Cardiac septum (tissue), 1 donor: ENCODE measurements around the gene B3GNT8. TPM values are rescaled to one million over a fixed set of nuclear protein-coding genes. Genes with fewer than 3 reads are reported as not detected.
"Not testable (repeated sequence)": the region's sequence is repeated elsewhere in the genome, so short reads cannot be mapped to it uniquely, and the experiment has no call there.

Source experiments
- DNase-seq: peaks from one replicate; pipeline ENCODE4 v3.0.0-alpha.2; 2020; ENCODE audit warnings: low spot score
- intact Hi-C: fragments of 100-400 bp; cut with DNase I; formaldehyde crosslinking; loops from one replicate; pipeline ENCODE4 v1.14.0; 2022
- total RNA-seq: library from RNA; stranded (reverse); fragmentation: NEBNext Ultra II Directional; extraction: Animal tissue kit (Norgen Biotek cat#: 25700); gene quantifications from one replicate; pipeline ENCODE4 v1.2.1, GENCODE V29; 2021
- donor health status: DM: no; HTN: no; CAD: no.

B3GNT8 gene
- total RNA-seq, 1 donor from 2014 or later: 3.9 TPM

GRCh38 chr19:41401483-41401882, 25.7 kb downstream of the B3GNT8 start:
- DNase-seq: no peak
- intact Hi-C loops: no loop called here

DNA sequence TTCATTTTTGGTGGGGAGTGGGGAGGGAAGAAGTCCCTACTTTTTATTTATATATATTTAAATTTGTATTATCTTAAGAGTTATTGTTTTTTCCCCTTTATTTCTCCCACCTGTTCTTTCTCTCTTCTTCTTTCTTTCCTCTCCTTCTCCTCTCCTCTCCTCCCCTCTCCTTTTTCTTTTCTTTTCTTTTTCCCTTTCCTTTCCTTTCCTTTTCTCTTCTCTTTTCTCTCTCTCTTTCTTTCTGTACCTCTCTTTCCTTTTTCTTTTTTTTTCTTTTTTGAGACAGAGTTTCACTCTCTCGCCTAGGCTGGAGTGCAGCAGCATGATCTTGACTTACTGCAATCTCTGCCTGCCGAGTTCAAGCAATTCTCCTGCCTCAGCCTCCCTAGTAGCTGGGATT, 27.6 kb downstream of the B3GNT8 start:
- no peak for DNase-seq
- intact Hi-C loops: loop anchor here (5.0 kb wide), 1 partner anchor 37 kb away; the partner anchor contains the start of gene B9D2

- intact Hi-C loops: loop anchor here (5.0 kb wide), 1 partner anchor 37 kb away; the partner anchor contains the start of gene B9D2
- DNase-seq: no peak
These were observed 28.1 kb downstream of the B3GNT8 start for GRCh38 chr19:41399091-41399490.

DNA sequence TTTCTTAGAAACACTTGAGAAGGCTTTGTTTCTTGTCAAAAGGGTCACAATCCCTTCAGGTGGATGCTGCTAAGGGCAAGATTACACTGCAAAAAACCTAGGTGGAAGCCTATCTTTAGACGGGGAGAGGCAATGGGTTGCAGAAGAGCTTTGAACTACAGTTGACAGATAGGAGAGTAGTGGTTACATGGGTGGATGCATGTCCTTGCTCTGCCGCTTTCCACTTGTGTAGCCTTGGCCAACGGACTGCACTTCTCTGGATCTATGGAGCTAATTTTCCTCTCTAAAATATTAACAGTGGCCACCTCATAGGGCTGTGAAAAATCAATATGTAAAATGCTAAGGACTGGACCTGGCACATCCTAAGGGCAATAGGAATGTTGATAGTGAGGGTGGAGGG, 28.6 kb downstream of the B3GNT8 start:
- DNase-seq: no peak
- intact Hi-C loops: loop anchor here (5.0 kb wide), 1 partner anchor 36 kb away; the partner anchor contains the start of gene B9D2

- DNase-seq: no peak
- intact Hi-C loops: loop anchor here (5.0 kb wide), 1 partner anchor 36 kb away; the partner anchor contains the start of gene B9D2
These were observed 29.1 kb downstream of the B3GNT8 start for GRCh38 chr19:41398050-41398418.

DNA sequence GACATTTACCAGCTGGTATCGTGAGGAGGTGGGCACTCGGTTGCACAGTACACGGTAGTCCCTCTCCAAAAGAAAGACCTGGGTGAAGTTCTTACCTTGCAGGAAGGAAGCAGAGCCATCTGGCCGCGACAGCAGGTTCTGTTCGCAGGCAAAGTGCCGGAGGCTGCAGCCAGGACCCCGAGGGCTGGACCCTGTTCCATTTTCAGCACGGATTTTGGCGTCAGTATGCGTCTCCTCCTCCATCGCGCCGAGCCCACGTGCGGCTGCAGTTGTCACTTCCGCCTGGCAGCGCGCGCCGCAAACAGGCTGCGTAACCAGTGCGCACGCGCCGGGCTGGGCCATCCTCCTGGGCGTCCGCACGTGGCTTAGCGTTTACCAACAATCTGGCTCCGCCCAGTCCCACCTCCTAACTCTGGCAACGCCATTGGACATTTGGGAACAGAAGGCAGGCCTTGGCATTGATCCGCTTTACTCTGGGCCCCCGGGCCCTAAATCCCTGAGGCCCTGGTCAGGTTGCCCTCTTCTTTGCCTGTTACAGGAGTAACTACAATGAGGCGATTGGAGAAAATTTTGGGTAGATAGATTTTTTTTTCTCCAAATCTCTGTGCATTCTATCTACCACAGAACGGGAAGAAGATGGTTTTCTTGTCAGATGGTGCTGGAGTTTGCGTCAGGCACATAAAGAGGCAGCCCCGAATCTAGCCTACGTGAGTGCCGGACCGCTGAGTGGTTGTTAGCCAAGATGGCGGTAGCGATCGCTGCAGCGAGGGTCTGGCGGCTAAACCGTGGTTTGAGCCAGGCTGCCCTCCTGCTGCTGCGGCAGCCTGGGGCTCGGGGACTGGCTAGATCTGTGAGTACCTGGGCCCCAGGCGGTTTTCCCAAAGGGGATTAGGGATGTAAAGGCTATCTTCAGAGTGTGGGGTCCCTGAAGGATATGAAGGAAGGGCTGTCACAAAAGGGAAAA, 29.8 kb downstream of the B3GNT8 start, which contains the start of the genes BCKDHA and EXOSC5:
TSS of gene BCKDHA (plus strand) at position 733 of the 964 bp plus-strand sequence. CDS start at position 743, 10 bp downstream.
TSS of gene EXOSC5 (minus strand) at position 274 of the 964 bp plus-strand sequence. CDS start at position 243, 31 bp downstream.
- intact Hi-C loops: loop anchor here (2.0 to 5.0 kb wide), 2 partner anchors 35 to 41 kb away; partner anchors contain the start of genes B9D2 and DMAC2
- peak; percentile 100 for DNase-seq

DNA sequence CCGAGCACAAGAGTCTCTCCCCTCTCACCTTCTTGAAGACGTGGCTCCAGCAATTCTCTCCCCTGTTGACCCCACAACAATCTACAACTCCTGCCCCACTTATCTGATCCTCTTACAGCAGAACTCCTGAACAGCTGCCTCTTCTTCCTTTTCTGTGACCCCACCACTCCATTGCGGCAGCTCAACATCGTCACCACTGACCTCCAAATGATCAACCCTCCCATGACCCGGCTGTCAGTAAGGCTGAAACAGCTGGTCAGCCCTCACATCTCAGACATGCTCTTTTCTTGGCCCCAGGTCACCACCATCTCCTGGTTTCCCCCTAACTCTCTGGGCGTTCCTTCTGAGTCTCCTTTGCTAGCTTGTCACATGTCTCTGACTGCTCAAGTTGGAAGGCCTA, 31.8 kb downstream of the B3GNT8 start:
- intact Hi-C loops: loop anchor here (5.0 kb wide), 1 partner anchor 33 kb away; the partner anchor contains the start of gene B9D2
- DNase-seq: no peak

GRCh38 chr19:41392775-41393174, 34.4 kb downstream of the B3GNT8 start:
- intact Hi-C loops: no loop called here
- DNase-seq: no peak

GRCh38 chr19:41391618-41392017, 35.6 kb downstream of the B3GNT8 start:
- intact Hi-C loops: no loop called here
- DNase-seq: no peak

DNA sequence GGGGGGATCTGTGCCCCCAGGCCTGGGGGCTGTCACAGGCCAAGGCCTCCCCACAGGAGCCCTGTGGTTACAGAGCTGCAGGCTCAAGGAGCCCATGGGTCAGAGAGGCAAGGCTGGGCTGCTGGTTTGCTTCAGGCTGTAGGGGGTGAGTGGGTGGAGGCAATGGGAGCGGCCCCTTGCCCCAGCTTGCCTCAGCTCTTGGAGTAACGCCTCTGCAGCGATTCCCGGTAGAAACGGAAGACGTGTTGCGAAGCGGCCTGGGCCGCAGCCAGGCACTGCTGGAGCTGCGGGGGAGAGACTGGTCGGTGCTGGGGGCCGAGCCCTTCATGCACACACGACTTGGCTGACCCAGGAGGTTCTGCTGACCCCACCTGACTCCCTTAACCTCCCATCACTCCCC, 40.7 kb downstream of the B3GNT8 start:
- DNase-seq: no peak
- intact Hi-C loops: no loop called here

DNA sequence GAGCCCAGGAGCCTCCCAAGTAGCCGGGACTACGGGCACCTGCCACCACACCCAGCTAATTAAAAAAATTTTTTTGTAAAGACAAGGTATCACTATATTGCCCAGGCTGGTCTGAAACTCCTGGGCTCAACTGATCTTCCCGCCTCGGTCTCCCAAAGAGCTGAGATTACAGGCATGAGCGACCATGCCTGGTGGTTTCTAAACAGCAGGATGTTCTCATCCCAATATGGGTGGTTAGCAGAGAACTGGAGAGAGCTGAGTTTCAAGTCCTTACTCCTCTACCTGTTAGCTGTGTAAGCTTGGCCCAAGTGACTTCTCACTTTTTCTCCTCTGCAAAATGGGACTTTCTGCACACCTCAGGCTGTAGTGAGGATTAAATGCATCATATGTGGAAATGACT, 42.8 kb downstream of the B3GNT8 start:
- intact Hi-C loops: no loop called here
- no peak for DNase-seq

GRCh38 chr19:41381536-41381935, 45.6 kb downstream of the B3GNT8 start:
- intact Hi-C loops, DNase-seq: not testable (repeated sequence)

DNA sequence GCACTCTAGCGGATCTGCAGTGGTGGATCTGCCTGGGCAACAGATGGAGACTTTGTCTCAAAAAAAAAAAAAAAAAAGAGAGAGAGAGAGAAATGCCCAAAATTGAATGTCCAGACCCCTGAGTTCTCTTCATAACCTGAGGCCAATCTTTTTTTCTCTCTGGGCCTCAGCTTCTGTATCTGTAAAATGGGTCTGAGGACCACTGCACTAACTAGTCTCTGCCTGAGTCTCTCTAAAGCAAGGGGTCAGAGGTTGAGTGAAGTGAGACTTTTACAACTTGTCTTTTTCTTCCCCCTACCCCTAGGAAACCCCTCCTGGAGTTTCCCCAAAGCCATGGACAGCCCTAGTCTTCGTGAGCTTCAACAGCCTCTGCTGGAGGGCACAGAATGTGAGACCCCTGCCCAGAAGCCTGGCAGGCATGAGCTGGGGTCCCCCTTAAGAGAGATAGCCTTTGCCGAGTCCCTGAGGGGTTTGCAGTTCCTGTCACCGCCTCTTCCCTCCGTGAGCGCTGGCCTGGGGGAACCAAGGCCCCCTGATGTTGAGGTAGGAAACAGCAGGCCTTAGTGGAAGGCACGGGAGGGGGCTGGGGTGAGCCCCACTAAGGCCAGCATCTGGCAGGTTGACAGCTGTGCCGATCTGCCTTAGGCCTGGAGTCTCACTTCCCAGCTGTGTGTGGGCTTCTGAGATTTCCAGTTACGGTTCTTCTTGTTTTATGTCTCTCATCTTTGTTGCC, 49.0 kb downstream of the B3GNT8 start:
- DNase-seq: no peak

DNA sequence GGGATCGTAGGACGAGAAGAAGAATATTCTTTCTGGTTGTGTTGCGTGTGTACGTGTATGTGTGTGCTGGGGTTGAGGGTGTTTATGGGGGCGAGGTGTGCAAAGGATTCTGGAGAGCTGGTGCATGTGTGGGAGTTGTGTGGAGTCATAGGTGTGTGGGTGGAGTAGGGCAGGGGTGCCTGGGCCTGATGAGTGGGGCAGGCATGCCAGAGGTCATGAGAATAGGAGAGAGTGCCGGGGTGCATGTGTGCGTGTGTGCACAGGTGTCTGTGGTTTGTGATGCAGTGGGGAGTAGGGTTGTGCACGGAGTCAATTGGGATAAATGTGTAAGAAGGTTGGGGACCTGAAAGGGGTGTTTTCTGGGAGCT, 50.2 kb downstream of the B3GNT8 start:
- intact Hi-C loops: no loop called here

More for the DNA sequence above, 49.0 kb downstream of the B3GNT8 start:
- intact Hi-C loops: no loop called here

DNA sequence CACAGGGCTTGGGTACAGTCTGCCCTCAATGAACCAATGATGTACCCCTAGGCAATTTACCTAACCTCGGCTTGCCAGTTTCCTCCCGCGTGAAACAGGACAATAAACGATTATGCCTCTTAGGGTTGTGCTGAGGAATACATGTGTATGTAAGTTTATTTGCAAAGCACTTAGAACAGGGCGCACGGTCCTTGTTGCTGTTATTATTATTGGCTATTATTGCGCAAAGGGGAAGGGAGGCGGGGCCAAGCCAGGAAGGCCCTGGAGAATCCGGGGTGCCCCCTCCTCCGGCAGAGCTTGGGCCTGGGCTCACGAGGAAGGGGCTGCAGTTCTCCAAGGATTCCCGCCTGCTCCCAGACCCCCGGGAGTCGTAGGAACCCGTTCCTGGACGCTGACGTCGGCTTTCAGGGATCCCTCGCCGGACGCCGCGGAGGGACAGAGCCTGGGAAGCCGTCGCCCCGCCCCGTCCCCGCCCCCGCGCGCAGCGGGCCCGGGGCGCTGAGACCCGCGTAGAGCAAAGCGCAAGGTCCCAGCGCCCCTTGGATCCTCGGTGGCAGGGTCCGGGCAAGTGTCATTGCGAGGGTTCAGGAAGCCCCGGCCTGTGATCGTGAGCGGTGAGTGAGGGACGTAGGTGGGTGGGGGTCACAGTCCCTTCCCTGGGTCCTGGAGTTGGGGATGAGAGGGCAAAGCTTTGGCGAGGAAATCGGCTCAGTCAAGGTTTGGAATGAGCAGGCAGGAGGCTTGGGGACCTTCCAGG, 50.8 kb downstream of the B3GNT8 start, which contains the start of gene TMEM91:
TSS of gene TMEM91 (plus strand) at position 293 of the 757 bp plus-strand sequence. CDS start 1,777 bp downstream, outside the sequence.
- intact Hi-C loops: no loop called here
- peak; percentile 81 for DNase-seq

More for the DNA sequence above, 50.2 kb downstream of the B3GNT8 start:
- no peak for DNase-seq
